ENCODE data around the gene NVL.

Gene NVL

GRCh38 chr1:224238212-224238611 is 91.8 kb downstream of the NVL start:
- Histone ChIP-seq H3K27me3 (ENCODE audit: insufficient read depth, low read length) (no peaks in the 10 kb centered on the region), H4K20me1 (ENCODE audit: insufficient read depth, low read length) (no peaks in the 10 kb centered on the region), H3K79me2 (ENCODE audit: insufficient read depth, low read length) (no peaks in the 10 kb centered on the region), H3K4me1 (ENCODE audit: insufficient read depth, low read length, severe bottlenecking) (no peaks in the 10 kb centered on the region), H3K9me3 (ENCODE audit: low read length) (no peaks in the 10 kb centered on the region), H2AFZ (ENCODE audit: low read length) (no peak overlapping the region), H3K4me3 (ENCODE audit: low read depth, low read length, poor library complexity, severe bottlenecking) (no peak overlapping the region), H3K4me2 (ENCODE audit: low read length) (no peak overlapping the region), H3K9me2 (ENCODE audit: low read depth, low read length) (no peaks in the 10 kb centered on the region), H3K36me3 (ENCODE audit: insufficient read depth, low read length) (peaks cover 31% of the 10 kb centered on the region), H3K9ac (ENCODE audit: low read length) (no peak overlapping the region), H3F3A (ENCODE audit: insufficient read depth, low read length) (no peaks in the 10 kb centered on the region), H3K27ac (ENCODE audit: low read depth, low read length, poor library complexity, severe bottlenecking) (no peak overlapping the region)
- TF ChIP-seq EZH2 (IDR thresholded peaks at IDR 0.05; ENCODE audit: borderline replicate concordance, low read length) (no peak), CTCF (IDR thresholded peaks at IDR 0.05; ENCODE audit: low read length) (no peak)

GRCh38 chr1:224237119-224237881 is 92.7 kb downstream of the NVL start:
- TF ChIP-seq EZH2 (IDR thresholded peaks at IDR 0.05; ENCODE audit: borderline replicate concordance, low read length) (no peak), CTCF (IDR thresholded peaks at IDR 0.05; ENCODE audit: low read length) (no peak)
- Histone ChIP-seq H3F3A (ENCODE audit: insufficient read depth, low read length) (no peaks in the 10 kb centered on the region), H3K9me2 (ENCODE audit: low read depth, low read length) (no peaks in the 10 kb centered on the region), H3K27ac (ENCODE audit: low read depth, low read length, poor library complexity, severe bottlenecking) (no peak overlapping the region), H4K20me1 (ENCODE audit: insufficient read depth, low read length) (no peaks in the 10 kb centered on the region), H3K79me2 (ENCODE audit: insufficient read depth, low read length) (no peaks in the 10 kb centered on the region), H2AFZ (ENCODE audit: low read length) (no peak overlapping the region), H3K36me3 (ENCODE audit: insufficient read depth, low read length) (peaks cover 38% of the 10 kb centered on the region), H3K4me3 (ENCODE audit: low read depth, low read length, poor library complexity, severe bottlenecking) (no peak overlapping the region), H3K27me3 (ENCODE audit: insufficient read depth, low read length) (no peaks in the 10 kb centered on the region), H3K9ac (ENCODE audit: low read length) (no peak overlapping the region), H3K4me2 (ENCODE audit: low read length) (no peak overlapping the region), H3K9me3 (ENCODE audit: low read length) (no peaks in the 10 kb centered on the region), H3K4me1 (ENCODE audit: insufficient read depth, low read length, severe bottlenecking) (no peaks in the 10 kb centered on the region)

GRCh38 chr1:224235813-224236493 is 94.0 kb downstream of the NVL start:
- H3K4me1 ChIP-seq (ENCODE audit: insufficient read depth, low read length, severe bottlenecking), result no peaks in the 10 kb centered on the region
- H3K36me3 ChIP-seq (ENCODE audit: insufficient read depth, low read length), result peaks cover 42% of the 10 kb centered on the region
- no peak overlapping the region for H3K4me2 ChIP-seq (ENCODE audit: low read length)
- no peaks in the 10 kb centered on the region for H3K79me2 ChIP-seq (ENCODE audit: insufficient read depth, low read length)
- H4K20me1 ChIP-seq (ENCODE audit: insufficient read depth, low read length), result no peaks in the 10 kb centered on the region
- no peak overlapping the region for H3K4me3 ChIP-seq (ENCODE audit: low read depth, low read length, poor library complexity, severe bottlenecking)
- H2AFZ ChIP-seq (ENCODE audit: low read length), result no peak overlapping the region
- no peak for TF ChIP-seq EZH2 (IDR thresholded peaks at IDR 0.05; ENCODE audit: borderline replicate concordance, low read length)
- TF ChIP-seq CTCF (IDR thresholded peaks at IDR 0.05; ENCODE audit: low read length), result no peak
- no peaks in the 10 kb centered on the region for H3F3A ChIP-seq (ENCODE audit: insufficient read depth, low read length)
- H3K27ac ChIP-seq (ENCODE audit: low read depth, low read length, poor library complexity, severe bottlenecking), result no peak overlapping the region
- H3K9me2 ChIP-seq (ENCODE audit: low read depth, low read length), result no peaks in the 10 kb centered on the region
- no peak overlapping the region for H3K9ac ChIP-seq (ENCODE audit: low read length)
- H3K27me3 ChIP-seq (ENCODE audit: insufficient read depth, low read length), result no peaks in the 10 kb centered on the region
- no peaks in the 10 kb centered on the region for H3K9me3 ChIP-seq (ENCODE audit: low read length)

Measured in OCI-LY1 (cell line).